IPS DF 4.7 (cell line): ENCODE data around the gene OTOGL.
"Not testable (repeated sequence)": the region's sequence is repeated elsewhere in the genome, so short reads cannot be mapped to it uniquely, and the experiment has no call there.

ENCODE experiments used
- DNase-seq: peaks from one replicate; pipeline ENCODE4 v3.0.0-alpha.2; 2013; ENCODE audit warnings: low spot score; ENCODE audit errors: extremely low read depth

OTOGL gene

DNA sequence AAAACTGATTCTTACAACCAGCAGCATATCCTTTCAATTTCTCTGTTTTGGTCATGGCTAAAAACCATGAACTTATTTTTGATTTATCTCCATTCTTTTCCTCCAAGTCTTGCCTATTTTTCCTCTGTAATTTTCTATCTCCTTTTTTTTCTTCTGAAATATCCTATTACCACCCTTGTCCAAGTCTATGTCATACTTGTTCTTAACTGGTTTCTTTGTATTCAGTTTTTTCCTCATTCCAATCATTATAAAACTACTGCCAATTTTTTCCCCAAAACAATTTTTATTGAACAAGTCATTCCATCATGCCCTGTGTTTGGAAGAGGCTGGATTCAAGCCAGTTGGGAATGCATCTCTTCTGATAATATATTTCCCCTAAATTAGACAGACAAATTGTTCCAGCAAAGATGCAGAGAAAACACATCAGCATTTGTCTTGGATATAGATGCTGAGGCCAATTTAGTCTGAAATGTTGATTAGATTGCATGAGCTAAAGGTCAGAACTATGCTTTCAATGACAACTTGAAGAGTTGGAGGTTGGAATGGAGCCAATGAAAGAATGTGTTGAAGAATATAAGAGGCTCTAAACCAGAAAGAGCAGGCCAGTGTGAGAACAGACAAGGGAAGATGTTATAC is 30.7 kb downstream of the OTOGL start:
- no peak for DNase-seq

- no peak for DNase-seq
Measured at GRCh38 chr12:80135624-80136023, 36.3 kb downstream of the OTOGL start.

DNA sequence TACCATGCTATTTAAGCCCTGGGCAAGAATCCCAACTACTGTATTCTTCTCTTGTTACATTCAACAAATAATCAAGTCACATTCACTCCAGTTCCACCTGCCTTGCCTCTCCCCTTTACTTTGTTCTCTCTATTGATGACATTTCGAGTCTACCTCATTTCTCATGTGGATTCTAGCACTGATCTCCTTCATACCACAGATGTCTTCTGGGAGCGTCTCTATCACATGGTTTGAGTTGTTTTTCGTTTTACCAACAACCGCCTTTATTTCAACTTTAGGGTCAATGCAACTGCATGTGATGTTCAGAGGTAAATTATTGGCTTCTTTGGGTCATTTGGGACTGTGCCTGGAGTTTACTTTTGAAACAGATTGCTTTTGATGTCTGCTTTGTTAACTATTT is 40.7 kb downstream of the OTOGL start:
- DNase-seq: no peak

GRCh38 chr12:80142640-80143039 is 43.3 kb downstream of the OTOGL start:
- no peak for DNase-seq

DNA sequence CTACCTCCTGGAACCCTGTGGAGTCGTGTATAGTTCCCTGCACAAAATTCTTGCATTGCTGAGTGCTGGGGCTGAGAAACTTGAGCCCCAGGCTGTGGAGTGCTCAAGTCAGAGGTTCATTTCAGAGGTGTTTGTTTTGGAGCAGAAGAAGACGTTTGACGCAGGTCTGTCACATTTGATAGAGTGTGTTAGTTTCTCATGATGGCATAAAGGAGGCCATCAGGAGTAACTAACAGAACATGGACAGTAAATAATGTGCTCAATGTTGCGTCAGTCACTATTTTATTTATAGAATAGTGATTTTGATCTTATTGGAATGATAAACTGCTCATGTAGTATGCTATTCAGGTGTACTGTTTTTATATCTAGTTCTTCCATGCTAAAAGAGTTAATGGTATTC is 44.2 kb downstream of the OTOGL start:
- no peak for DNase-seq

- not testable (repeated sequence) for DNase-seq
Measured at GRCh38 chr12:80149547-80150313, 50.4 kb downstream of the OTOGL start.

DNA sequence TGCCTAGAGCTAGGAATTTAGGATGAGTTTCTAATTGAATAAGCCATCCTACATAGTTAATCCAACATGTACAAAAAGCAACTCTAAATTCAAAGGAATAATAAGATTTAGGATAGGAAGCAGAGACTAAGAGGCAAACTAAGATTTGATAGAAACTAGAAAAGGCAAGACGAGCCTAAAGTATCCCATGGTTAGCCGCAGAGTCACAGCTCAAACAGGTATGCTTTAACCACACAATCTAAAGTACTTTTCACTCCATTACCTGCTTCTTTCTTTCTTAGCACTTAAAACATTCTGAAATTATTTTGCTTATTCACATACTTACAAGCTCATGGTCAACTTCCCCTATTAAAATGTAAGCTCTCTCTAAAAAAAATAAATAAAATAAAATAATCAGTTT is 51.8 kb downstream of the OTOGL start:
- no peak for DNase-seq

GRCh38 chr12:80154261-80154660 is 54.9 kb downstream of the OTOGL start:
- DNase-seq: no peak

GRCh38 chr12:80156306-80156705 is 57.0 kb downstream of the OTOGL start:
- DNase-seq: no peak

DNA sequence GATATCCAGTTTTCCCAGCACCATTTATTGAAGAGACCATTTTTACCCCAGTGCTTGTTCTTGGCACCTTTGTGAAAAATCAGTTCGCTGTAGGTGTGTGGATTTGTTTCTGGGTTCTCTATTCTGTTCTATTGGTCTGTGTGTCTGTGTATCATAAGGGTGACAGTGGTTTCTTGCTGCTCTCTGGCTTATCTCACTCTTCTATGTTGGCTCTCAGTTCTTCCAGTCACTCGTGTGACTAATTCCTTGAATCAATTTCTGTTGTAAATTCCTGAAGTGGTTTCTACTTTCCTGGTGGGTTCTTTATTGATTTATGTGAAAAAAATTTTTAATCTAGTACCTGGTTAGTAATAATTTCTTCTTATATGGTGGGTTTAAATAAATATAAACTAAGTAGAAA is 58.3 kb downstream of the OTOGL start:
- DNase-seq: no peak

- DNase-seq: no peak
Measured at GRCh38 chr12:80161612-80162011, 62.3 kb downstream of the OTOGL start.

DNA sequence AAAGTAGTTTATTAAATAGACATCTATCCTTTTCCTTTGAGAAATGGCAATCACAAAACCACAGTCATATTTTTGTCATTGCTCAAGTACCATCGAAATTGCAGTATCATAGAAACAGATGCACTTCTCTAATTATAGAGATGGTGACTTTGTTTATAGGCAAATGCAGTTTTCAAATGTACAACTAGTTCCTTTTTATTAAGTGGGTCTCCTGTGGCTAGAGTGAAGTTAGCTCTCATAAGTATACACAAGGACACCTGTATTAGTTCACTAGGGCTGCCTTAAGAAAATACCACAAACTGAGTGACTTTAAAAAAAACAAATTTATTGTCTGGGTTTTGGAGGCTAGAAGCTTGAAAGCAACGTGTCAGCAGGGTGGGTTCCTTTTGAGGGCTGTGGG is 62.8 kb downstream of the OTOGL start:
- no peak for DNase-seq

DNA sequence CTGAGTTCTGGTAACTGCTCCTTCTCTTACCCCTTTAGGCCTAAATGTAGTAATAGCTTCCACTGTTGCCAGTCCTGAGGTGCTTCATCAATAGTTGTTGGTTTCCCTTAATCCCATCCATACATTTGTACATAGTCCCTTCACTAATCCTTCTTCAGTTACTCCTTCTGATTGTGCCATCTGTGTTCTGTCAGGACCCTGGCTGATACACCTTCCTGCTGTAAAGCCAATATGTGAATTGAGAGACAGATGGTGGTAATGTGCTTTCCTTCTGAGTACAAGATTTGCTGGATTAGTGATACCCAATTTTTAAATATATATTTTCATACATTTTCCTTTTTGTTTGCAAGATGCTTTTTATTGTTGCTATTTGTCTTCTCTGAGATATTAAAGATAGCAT is 66.4 kb downstream of the OTOGL start:
- no peak for DNase-seq

DNA sequence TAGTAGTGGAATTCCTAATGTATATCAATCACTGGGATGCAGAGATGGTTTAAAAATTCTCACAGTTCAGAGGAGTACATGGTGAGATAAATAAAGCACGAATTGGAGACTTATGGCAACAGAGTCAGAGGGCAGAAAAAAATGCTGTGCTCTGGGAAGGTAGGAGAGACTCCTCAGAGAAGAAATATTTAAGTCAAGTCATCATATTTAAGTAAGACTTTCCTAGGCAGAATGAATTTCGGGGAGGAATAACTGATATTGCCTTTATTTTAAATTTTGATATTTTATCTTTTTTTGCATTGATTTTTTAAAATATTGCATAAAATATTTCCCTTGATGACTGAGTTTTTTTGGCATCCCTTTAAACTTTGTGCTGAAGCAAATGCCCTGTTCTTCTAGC is 67.4 kb downstream of the OTOGL start:
- DNase-seq: no peak

DNA sequence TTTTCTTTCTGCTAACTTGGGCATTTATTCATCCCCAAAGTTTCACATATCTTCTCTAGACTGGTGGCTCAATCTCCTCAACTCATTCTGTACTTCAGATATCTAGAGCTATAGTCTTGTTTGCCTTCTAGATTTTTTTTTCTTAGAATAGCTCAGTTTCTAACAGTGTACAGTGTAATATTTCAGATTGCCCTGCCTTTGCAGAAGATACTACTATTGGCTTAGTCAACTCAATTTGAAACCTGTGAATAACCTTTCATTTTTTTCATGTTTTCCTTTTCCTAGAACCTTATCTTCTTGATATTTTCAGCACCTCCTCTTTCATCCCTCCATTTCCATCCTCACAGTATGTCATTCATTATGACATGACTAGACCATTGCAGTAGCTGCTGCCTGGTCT is 69.6 kb downstream of the OTOGL start:
- no peak for DNase-seq

DNA sequence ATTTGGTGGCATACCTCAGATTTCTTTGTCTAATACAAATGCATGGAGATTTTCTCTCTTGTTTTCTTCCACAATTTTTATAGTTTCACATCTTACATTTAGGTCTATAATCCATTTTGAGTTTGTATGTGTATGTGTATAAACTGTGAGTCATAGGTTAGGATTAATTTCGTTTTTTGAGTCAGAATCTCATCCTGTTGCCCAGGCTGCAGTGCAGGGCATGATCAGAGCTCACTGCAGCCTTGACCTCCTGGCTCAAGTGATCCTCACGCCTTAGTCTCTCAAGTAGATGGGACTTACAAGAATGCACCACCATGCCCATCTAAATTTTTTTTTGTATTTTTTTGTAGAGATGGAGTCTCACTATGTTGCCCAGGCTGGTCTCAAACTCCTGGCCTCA is 71.6 kb downstream of the OTOGL start:
- DNase-seq: no peak

GRCh38 chr12:80173083-80173864 is 73.9 kb downstream of the OTOGL start:
- no peak for DNase-seq

DNA sequence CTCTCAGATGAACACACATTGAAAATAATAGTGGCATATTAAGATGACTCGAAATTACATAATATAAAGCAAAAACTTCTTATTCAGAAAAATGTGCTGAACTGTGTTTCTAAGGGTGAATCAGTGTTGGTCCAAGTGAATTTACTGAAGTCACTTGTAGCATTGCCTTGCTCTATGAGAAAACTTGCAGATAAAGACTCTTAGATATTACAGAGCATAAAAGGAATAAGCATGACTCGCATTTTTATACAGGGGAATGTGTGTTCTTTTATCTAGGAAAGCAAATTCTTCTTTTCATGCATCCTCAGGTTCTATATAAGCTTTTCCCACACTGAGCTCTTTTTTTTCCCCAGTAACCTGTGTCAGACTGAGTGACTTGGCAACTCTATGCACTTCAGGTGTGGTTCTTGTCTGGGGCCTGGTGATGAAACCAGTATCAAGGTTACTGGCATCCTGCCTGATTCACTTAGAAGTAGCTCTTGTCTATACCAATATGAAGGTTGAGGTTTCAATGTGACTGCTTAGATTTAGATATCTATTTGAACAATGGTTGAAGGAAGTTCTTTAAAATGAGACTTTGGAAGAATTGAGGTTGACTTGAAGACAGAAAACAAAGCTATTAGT is 76.1 kb downstream of the OTOGL start:
- no peak for DNase-seq

DNA sequence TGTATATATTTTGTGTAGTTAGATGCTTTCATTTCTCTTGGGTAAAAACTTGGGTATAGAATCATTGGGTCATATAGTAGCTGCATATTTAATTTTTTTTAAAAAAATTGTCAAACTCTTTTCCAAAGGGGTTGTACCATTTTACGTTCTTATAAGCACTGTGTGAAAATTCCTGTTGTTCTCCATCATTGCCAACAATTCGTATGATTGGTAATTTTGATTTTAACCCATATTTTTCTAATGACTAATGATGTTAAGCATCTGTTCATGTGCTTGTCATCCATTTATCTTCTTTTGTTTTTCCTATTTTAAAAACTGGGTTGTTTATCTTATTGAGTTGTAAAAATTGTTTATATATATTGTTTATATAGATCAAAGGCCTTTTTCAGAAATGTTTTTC is 77.4 kb downstream of the OTOGL start:
- no peak for DNase-seq

DNA sequence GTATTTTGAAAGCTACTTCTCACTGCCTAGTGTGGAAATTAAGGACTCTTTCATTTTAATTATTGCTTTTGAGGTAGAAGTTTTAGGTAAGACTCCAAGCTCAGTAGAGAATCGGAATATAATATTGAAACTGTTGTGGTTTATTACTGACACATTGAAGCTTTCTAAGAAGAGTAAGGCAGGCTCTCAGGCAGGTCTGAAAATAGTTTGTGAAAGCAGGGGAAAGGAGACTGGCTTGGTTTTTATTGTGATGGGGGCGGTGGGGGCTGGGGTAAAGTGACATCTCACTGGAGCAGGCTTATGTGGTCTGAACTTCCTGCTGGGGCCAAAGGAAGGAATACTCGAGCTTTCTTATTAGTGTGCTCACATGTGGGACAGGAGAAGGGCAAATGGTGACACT is 79.5 kb downstream of the OTOGL start:
- DNase-seq: no peak

GRCh38 chr12:80183939-80184338 is 84.6 kb downstream of the OTOGL start:
- no peak for DNase-seq

- DNase-seq: no peak
Measured at GRCh38 chr12:80184926-80185325, 85.6 kb downstream of the OTOGL start.
